ENCODE results near the gene TUBB8.

GRCh38 chr10:94613-95012, 45.5 kb upstream of the TUBB8 start:
- TF ChIP-seq CTCF (IDR thresholded peaks at IDR 0.05), result no peak
- no peak for TF ChIP-seq POLR2A (IDR thresholded peaks at IDR 0.05)

Measured in adrenal gland (tissue), 5 donors.